ENCODE data around the gene TTC12.

- TF ChIP-seq CTCF (IDR thresholded peaks at IDR 0.05) (no peak), POLR2A (IDR thresholded peaks at IDR 0.05) (no peak)
Measured at GRCh38 chr11:113389272-113389671, 74.9 kb downstream of the TTC12 start.
